ENCODE data around the gene TATDN2.
A peak's percentile ranks its signal among the peaks of the same experiment; 100 is the strongest.

The TATDN2 gene

DNA sequence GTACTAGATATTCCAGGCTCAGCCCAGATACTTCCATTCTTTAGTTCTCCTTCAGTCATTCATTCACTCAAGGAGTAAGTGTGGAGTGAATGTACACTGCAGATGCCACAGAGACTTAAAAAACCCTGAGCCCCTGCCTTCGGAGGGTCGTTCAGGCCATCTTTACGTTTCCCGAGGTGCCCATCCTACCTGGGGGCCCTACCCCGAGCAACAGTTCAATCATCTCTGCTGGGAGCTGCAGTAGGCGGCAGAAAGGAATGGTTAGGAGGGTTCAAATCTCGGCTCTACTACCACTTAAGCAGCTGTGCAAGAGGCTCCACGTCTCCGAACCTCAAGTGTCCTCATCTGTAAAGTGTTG, 72.0 kb downstream of the TATDN2 start:
- H3K4me1 ChIP-seq (ENCODE audit: control insufficient read depth in 2 of 2, insufficient read depth in 1 of 2, low read depth in 1 of 2, low read length in 2 of 2) = peaks cover 3 to 8% of the 10 kb centered on the region in 2 donors
- H2BK5ac ChIP-seq (ENCODE audit: low read length) = no peak overlapping the region
- no peak overlapping the region for H3K27ac ChIP-seq (replicated peaks; ENCODE audit: low read length)
- peak overlapping the region; percentile 8 for H3K23ac ChIP-seq (ENCODE audit: low read depth, low read length, poor library complexity)
- no peak overlapping the region for H2BK120ac ChIP-seq (ENCODE audit: low read depth, low read length)
- peaks cover 0 to 14% (median 0%) of the 10 kb centered on the region in 3 experiments for H3K27me3 ChIP-seq (ENCODE audit: control insufficient read depth in 3 of 3, insufficient read depth in 3 of 3, low read depth in 1 of 3, low read length in 3 of 3)
- peak overlapping the region; percentile 91 to 99 for H3K4me3 ChIP-seq (ENCODE audit: low read length in 2 of 2)
- peaks cover 4% of the 10 kb centered on the region for H3K79me1 ChIP-seq (ENCODE audit: low read depth, low read length)
- H3K14ac ChIP-seq (ENCODE audit: low read length) = no peak overlapping the region
- H3K4ac ChIP-seq (ENCODE audit: low read length) = no peak overlapping the region
- no peak overlapping the region for H3K18ac ChIP-seq (ENCODE audit: low read length)
- H2AK5ac ChIP-seq (ENCODE audit: low read depth, low read length) = no peak overlapping the region
- DNase-seq (ENCODE audit: low spot score) = no peak
- H4K91ac ChIP-seq (ENCODE audit: low read depth, low read length, poor library complexity) = no peak overlapping the region
- H3K36me3 ChIP-seq (replicated peaks in 1 of 2; ENCODE audit: control insufficient read depth in 2 of 2, insufficient read depth in 2 of 2, low read length in 2 of 2) = peaks cover 22 to 41% of the 10 kb centered on the region in 2 donors
- peak overlapping the region; percentile 96 for H2AFZ ChIP-seq (ENCODE audit: low read length)
- peak overlapping the region; percentile 81 for H3K4me2 ChIP-seq (ENCODE audit: insufficient read depth, low read length, poor library complexity, severe bottlenecking)
- WGBS, 2 donors (ENCODE audit: extremely low coverage in 2 of 2, insufficient read length in 2 of 2, insufficient replicate concordance in 1 of 2) = no CpG with 5 or more reads among the region's 9 CpGs
- no peak overlapping the region for H4K8ac ChIP-seq (ENCODE audit: low read depth, low read length)
- H2BK12ac ChIP-seq (ENCODE audit: low read length) = no peak overlapping the region
- peak overlapping the region; percentile 60 for H3K9ac ChIP-seq (ENCODE audit: low read depth, low read length, poor library complexity)
- H2BK15ac ChIP-seq (ENCODE audit: low read length) = no peak overlapping the region
- H3K9me3 ChIP-seq (replicated peaks in 1 of 2; ENCODE audit: control insufficient read depth in 2 of 2, insufficient read depth in 1 of 2, low read depth in 1 of 2, low read length in 2 of 2) = no peaks in the 10 kb centered on the region

DNA sequence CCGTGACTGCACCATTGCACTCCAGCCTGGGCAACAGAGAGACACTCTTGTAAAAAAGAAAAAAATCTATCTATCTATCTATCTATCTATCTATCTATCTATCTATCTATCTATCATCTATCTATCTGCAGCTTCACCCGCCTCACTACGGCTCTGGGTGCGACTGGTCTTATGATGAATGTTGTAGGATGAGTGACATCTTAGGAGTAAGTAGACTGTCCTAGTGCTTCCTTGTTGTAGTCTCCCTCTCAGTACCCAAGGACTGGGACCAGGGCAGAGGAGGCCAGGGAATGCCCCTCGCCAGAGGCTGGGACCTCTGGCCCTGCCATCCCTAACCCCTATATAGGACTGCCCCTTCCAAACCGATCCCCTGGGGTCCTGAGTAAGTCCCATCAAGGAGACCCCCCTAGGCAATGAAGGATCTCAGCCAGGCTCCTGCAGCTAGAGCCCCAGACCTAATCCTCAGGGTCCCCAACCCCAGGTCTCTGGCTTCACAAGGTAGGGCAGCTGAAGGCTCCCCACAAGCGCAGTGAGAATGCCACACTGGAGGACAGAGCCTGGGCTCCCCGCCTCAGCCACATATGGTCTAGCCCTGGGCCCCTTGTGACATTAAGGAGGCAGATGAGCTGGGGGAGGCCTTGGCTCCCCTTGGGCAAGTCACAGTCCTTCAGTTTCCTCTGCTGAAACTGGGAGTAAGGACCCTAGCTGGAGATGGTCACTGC, 73.5 kb downstream of the TATDN2 start:
- no peak for DNase-seq (ENCODE audit: low spot score)
- Histone ChIP-seq H3K14ac (ENCODE audit: low read length) (no peak overlapping the region), H3K9ac (ENCODE audit: low read depth, low read length, poor library complexity) (no peak overlapping the region), H3K36me3 (replicated peaks in 1 of 2; ENCODE audit: control insufficient read depth in 2 of 2, insufficient read depth in 2 of 2, low read length in 2 of 2) (peaks cover 12 to 26% of the 10 kb centered on the region in 2 donors), H4K91ac (ENCODE audit: low read depth, low read length, poor library complexity) (no peak overlapping the region), H3K27me3 (ENCODE audit: control insufficient read depth in 3 of 3, insufficient read depth in 3 of 3, low read depth in 1 of 3, low read length in 3 of 3) (peaks cover 0 to 29% (median 0%) of the 10 kb centered on the region in 3 experiments), H3K79me1 (ENCODE audit: low read depth, low read length) (peaks cover 4% of the 10 kb centered on the region), H3K9me3 (replicated peaks in 1 of 2; ENCODE audit: control insufficient read depth in 2 of 2, insufficient read depth in 1 of 2, low read depth in 1 of 2, low read length in 2 of 2) (no peaks in the 10 kb centered on the region), H2AFZ (ENCODE audit: low read length) (peak overlapping the region; percentile 96), H3K4ac (ENCODE audit: low read length) (no peak overlapping the region), H2BK12ac (ENCODE audit: low read length) (no peak overlapping the region), H2BK15ac (ENCODE audit: low read length) (peak overlapping the region; percentile 81), H2BK5ac (ENCODE audit: low read length) (no peak overlapping the region), H3K18ac (ENCODE audit: low read length) (no peak overlapping the region), H3K27ac (replicated peaks; ENCODE audit: low read length) (no peak overlapping the region), H3K23ac (ENCODE audit: low read depth, low read length, poor library complexity) (no peak overlapping the region), H3K4me2 (ENCODE audit: insufficient read depth, low read length, poor library complexity, severe bottlenecking) (no peak overlapping the region), H3K4me1 (ENCODE audit: control insufficient read depth in 2 of 2, insufficient read depth in 1 of 2, low read depth in 1 of 2, low read length in 2 of 2) (peaks cover 3 to 8% of the 10 kb centered on the region in 2 donors), H4K8ac (ENCODE audit: low read depth, low read length) (no peak overlapping the region), H2AK5ac (ENCODE audit: low read depth, low read length) (peak overlapping the region; percentile 64), H2BK120ac (ENCODE audit: low read depth, low read length) (no peak overlapping the region), H3K4me3 (ENCODE audit: low read length in 2 of 2) (no peak overlapping the region)
- WGBS, 2 donors (ENCODE audit: extremely low coverage in 2 of 2, insufficient read length in 2 of 2, insufficient replicate concordance in 1 of 2) = no CpG with 5 or more reads among the region's 8 CpGs

DNA sequence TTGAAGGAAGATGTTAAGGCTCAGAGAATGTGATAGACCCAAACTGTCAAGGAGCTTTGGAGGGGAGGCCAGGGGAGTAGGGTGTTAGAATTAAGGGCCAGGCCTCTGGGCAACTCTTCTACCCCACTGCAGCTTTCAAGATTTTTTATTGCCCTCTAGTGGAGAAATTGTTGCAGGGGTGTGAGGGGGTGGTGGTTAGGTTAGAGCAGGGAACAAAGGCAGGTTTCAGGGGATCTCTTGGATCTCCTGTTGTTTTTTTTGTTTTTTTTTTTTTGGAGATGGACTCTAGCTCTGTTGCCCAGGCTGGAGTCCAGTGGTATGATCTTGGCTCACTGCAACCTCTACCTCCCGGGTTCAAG, 74.1 kb downstream of the TATDN2 start:
- no peak overlapping the region for H2BK120ac ChIP-seq (ENCODE audit: low read depth, low read length)
- no peak overlapping the region for H3K9ac ChIP-seq (ENCODE audit: low read depth, low read length, poor library complexity)
- H2AFZ ChIP-seq (ENCODE audit: low read length) = peak overlapping the region; percentile 15
- H3K79me1 ChIP-seq (ENCODE audit: low read depth, low read length) = peaks cover 2% of the 10 kb centered on the region
- no peak overlapping the region for H3K23ac ChIP-seq (ENCODE audit: low read depth, low read length, poor library complexity)
- peaks cover 11 to 21% of the 10 kb centered on the region in 2 donors for H3K36me3 ChIP-seq (replicated peaks in 1 of 2; ENCODE audit: control insufficient read depth in 2 of 2, insufficient read depth in 2 of 2, low read length in 2 of 2)
- no peak overlapping the region for H3K14ac ChIP-seq (ENCODE audit: low read length)
- H2BK5ac ChIP-seq (ENCODE audit: low read length) = no peak overlapping the region
- no peaks in the 10 kb centered on the region for H3K9me3 ChIP-seq (replicated peaks in 1 of 2; ENCODE audit: control insufficient read depth in 2 of 2, insufficient read depth in 1 of 2, low read depth in 1 of 2, low read length in 2 of 2)
- H3K4me1 ChIP-seq (ENCODE audit: control insufficient read depth in 2 of 2, insufficient read depth in 1 of 2, low read depth in 1 of 2, low read length in 2 of 2) = peaks cover 3 to 8% of the 10 kb centered on the region in 2 donors
- H2BK12ac ChIP-seq (ENCODE audit: low read length) = no peak overlapping the region
- H3K18ac ChIP-seq (ENCODE audit: low read length) = no peak overlapping the region
- H3K4me2 ChIP-seq (ENCODE audit: insufficient read depth, low read length, poor library complexity, severe bottlenecking) = no peak overlapping the region
- peaks cover 0 to 33% (median 0%) of the 10 kb centered on the region in 3 experiments for H3K27me3 ChIP-seq (ENCODE audit: control insufficient read depth in 3 of 3, insufficient read depth in 3 of 3, low read depth in 1 of 3, low read length in 3 of 3)
- no peak overlapping the region for H4K8ac ChIP-seq (ENCODE audit: low read depth, low read length)
- H3K4ac ChIP-seq (ENCODE audit: low read length) = no peak overlapping the region
- no peak overlapping the region for H2AK5ac ChIP-seq (ENCODE audit: low read depth, low read length)
- no peak overlapping the region for H3K27ac ChIP-seq (replicated peaks; ENCODE audit: low read length)
- WGBS, 2 donors (ENCODE audit: extremely low coverage in 2 of 2, insufficient read length in 2 of 2, insufficient replicate concordance in 1 of 2) = no CpG with 5 or more reads among the region's 1 CpG
- H3K4me3 ChIP-seq (ENCODE audit: low read length in 2 of 2) = no peak overlapping the region
- no peak overlapping the region for H4K91ac ChIP-seq (ENCODE audit: low read depth, low read length, poor library complexity)
- no peak for DNase-seq (ENCODE audit: low spot score)
- H2BK15ac ChIP-seq (ENCODE audit: low read length) = no peak overlapping the region

DNA sequence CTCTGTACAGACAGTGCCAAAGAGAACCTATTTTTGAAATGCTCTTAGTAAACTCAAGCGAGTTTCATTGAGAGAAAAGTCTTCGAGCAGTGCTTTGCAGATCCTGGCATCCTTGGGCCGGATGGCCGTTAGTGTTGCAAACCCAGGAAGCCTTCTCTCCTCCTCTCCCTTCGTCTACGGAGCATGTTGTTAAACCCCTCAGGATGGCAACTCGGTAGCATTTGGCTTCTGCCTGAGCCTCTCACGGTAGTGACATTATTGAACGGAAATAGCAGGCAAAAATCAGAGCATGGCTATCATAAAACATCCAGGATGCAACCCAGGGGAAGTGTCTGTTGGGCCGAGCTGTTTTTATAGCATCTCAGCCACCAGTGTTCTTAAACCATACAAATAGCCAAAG, 79.3 kb downstream of the TATDN2 start:
- Histone ChIP-seq H4K91ac (ENCODE audit: low read depth, low read length, poor library complexity) (no peak overlapping the region), H4K8ac (ENCODE audit: low read depth, low read length) (no peak overlapping the region), H2BK5ac (ENCODE audit: low read length) (no peak overlapping the region), H3K27me3 (ENCODE audit: control insufficient read depth in 3 of 3, insufficient read depth in 3 of 3, low read depth in 1 of 3, low read length in 3 of 3) (peaks cover 0 to 85% (median 2%) of the 10 kb centered on the region in 3 experiments), H2BK15ac (ENCODE audit: low read length) (no peak overlapping the region), H3K9ac (ENCODE audit: low read depth, low read length, poor library complexity) (no peak overlapping the region), H3K18ac (ENCODE audit: low read length) (no peak overlapping the region), H3K79me1 (ENCODE audit: low read depth, low read length) (no peaks in the 10 kb centered on the region), H2AK5ac (ENCODE audit: low read depth, low read length) (no peak overlapping the region), H3K27ac (replicated peaks; ENCODE audit: low read length) (no peak overlapping the region), H3K4me1 (ENCODE audit: control insufficient read depth in 2 of 2, insufficient read depth in 1 of 2, low read depth in 1 of 2, low read length in 2 of 2) (no peaks in the 10 kb centered on the region), H3K23ac (ENCODE audit: low read depth, low read length, poor library complexity) (no peak overlapping the region), H2BK120ac (ENCODE audit: low read depth, low read length) (no peak overlapping the region), H2AFZ (ENCODE audit: low read length) (no peak overlapping the region), H3K9me3 (replicated peaks in 1 of 2; ENCODE audit: control insufficient read depth in 2 of 2, insufficient read depth in 1 of 2, low read depth in 1 of 2, low read length in 2 of 2) (no peaks in the 10 kb centered on the region), H3K4ac (ENCODE audit: low read length) (no peak overlapping the region), H3K36me3 (replicated peaks in 1 of 2; ENCODE audit: control insufficient read depth in 2 of 2, insufficient read depth in 2 of 2, low read length in 2 of 2) (no peaks in the 10 kb centered on the region), H3K14ac (ENCODE audit: low read length) (no peak overlapping the region), H3K4me3 (ENCODE audit: low read length in 2 of 2) (no peak overlapping the region), H3K4me2 (ENCODE audit: insufficient read depth, low read length, poor library complexity, severe bottlenecking) (no peak overlapping the region), H2BK12ac (ENCODE audit: low read length) (no peak overlapping the region)
- no CpG with 5 or more reads among the region's 10 CpGs for WGBS, 2 donors (ENCODE audit: extremely low coverage in 2 of 2, insufficient read length in 2 of 2, insufficient replicate concordance in 1 of 2)
- DNase-seq (ENCODE audit: low spot score) = no peak

All from neuronal stem cell (in vitro differentiated cells).